ENCODE measurements around the gene RNF2. TPM values are rescaled to one million over a fixed set of nuclear protein-coding genes. Genes with fewer than 3 reads are reported as not detected.

RNF2 gene
- total and polyA plus RNA-seq, 2 experiments from 2014 or later = 18.2 to 19.6 TPM

DNA sequence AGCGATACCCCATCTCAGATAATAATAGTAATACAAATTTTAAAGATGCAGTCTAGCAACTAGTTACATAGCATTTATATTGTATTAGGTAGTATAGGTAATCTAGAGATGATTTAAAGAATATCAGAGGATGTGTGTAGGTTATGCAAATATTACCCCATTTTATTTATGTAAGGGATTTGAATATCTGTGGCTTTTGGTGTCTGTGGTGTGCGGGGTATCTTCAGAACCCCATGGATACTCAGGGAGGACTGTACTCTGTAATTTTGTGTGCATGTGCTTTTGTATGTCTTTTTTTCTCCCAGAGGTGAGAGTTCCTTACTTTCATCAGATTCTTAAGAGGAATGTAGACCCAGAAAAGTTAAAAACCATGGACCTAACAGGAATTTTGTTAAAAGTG lies 12.8 kb downstream of the RNF2 start:
- H4K20me1 ChIP-seq (ENCODE audit: insufficient read depth) = no peaks in the 10 kb centered on the region; the same call in 1 of the 2 replicates
- no peaks in the 10 kb centered on the region for H3K36me3 ChIP-seq (ENCODE audit: low read depth)
- no peak overlapping the region for H3K4me3 ChIP-seq
- no peak overlapping the region for H3K4me2 ChIP-seq (ENCODE audit: unreplicated experiment)
- H3K27ac ChIP-seq = no peak overlapping the region
- in situ Hi-C loops (cut with MboI) = no loop called here
- no peaks in the 10 kb centered on the region for H3K9me2 ChIP-seq (ENCODE audit: insufficient read depth)
- H3K9ac ChIP-seq = no peak overlapping the region
- peaks cover 100% of the 10 kb centered on the region for H3K79me2 ChIP-seq (ENCODE audit: insufficient read depth)
- DNase-seq = no peak
- H3F3A ChIP-seq (ENCODE audit: insufficient read depth) = peaks cover 5% of the 10 kb centered on the region; the same call in 1 of the 2 replicates
- peaks cover 10% of the 10 kb centered on the region for H3K4me1 ChIP-seq (ENCODE audit: insufficient read depth)
- 89 to 98% methylated on average over 2 of the region's 2 CpGs for WGBS, 2 experiments (ENCODE audit: low coverage in 1 of 2, low lambda C conversion rate in 2 of 2, missing lambda C conversion rate in 2 of 2)
- H3K27me3 ChIP-seq (replicated peaks; ENCODE audit: insufficient read depth) = no peaks in the 10 kb centered on the region
- TF ChIP-seq EZH2phosphoT487 (IDR thresholded peaks at IDR 0.05; ENCODE audit: insufficient read depth, low read depth) (no peak), EZH2 (IDR thresholded peaks at IDR 0.05; ENCODE audit: insufficient read depth, poor library complexity, severe bottlenecking) (no peak)
- H2AFZ ChIP-seq = no peak overlapping the region
- no peaks in the 10 kb centered on the region for H3K9me3 ChIP-seq (ENCODE audit: low read depth)

- no peak for TF ChIP-seq EZH2phosphoT487 (IDR thresholded peaks at IDR 0.05; ENCODE audit: insufficient read depth, low read depth)
- no peak for TF ChIP-seq EZH2 (IDR thresholded peaks at IDR 0.05; ENCODE audit: insufficient read depth, poor library complexity, severe bottlenecking)
- WGBS, 2 experiments (ENCODE audit: low coverage in 1 of 2, low lambda C conversion rate in 2 of 2, missing lambda C conversion rate in 2 of 2) = 80 to 87% methylated on average over 2 of the region's 2 CpGs
These were observed 13.5 kb downstream of the RNF2 start for GRCh38 chr1:185058876-185059275.

GRCh38 chr1:185059950-185060571 lies 14.7 kb downstream of the RNF2 start:
- Histone ChIP-seq H2AFZ (no peak overlapping the region), H3K9ac (no peak overlapping the region), H3K9me2 (ENCODE audit: insufficient read depth) (no peaks in the 10 kb centered on the region), H3K27me3 (replicated peaks; ENCODE audit: insufficient read depth) (no peaks in the 10 kb centered on the region), H3K36me3 (ENCODE audit: low read depth) (no peaks in the 10 kb centered on the region), H3K79me2 (ENCODE audit: insufficient read depth) (peaks cover 100% of the 10 kb centered on the region), H3K4me2 (ENCODE audit: unreplicated experiment) (no peak overlapping the region), H3K27ac (no peak overlapping the region), H3K4me3 (no peak overlapping the region), H4K20me1 (ENCODE audit: insufficient read depth) (no peaks in the 10 kb centered on the region; the same call in 1 of the 2 replicates), H3F3A (ENCODE audit: insufficient read depth) (peaks cover 5% of the 10 kb centered on the region; the same call in 1 of the 2 replicates), H3K9me3 (ENCODE audit: low read depth) (peaks cover 4% of the 10 kb centered on the region), H3K4me1 (ENCODE audit: insufficient read depth) (peaks cover 12% of the 10 kb centered on the region)
- in situ Hi-C loops (cut with MboI) = no loop called here
- DNase-seq = no peak
- 95 to 100% methylated on average over 2 of the region's 2 CpGs for WGBS, 2 experiments (ENCODE audit: low coverage in 1 of 2, low lambda C conversion rate in 2 of 2, missing lambda C conversion rate in 2 of 2)
- TF ChIP-seq EZH2phosphoT487 (IDR thresholded peaks at IDR 0.05; ENCODE audit: insufficient read depth, low read depth) = no peak
- no peak for TF ChIP-seq EZH2 (IDR thresholded peaks at IDR 0.05; ENCODE audit: insufficient read depth, poor library complexity, severe bottlenecking)

More at GRCh38 chr1:185058876-185059275, 13.5 kb downstream of the RNF2 start:
- Histone ChIP-seq H3K27me3 (replicated peaks; ENCODE audit: insufficient read depth) (no peaks in the 10 kb centered on the region), H3K9ac (no peak overlapping the region), H3K79me2 (ENCODE audit: insufficient read depth) (peaks cover 100% of the 10 kb centered on the region), H3K9me2 (ENCODE audit: insufficient read depth) (no peaks in the 10 kb centered on the region), H2AFZ (no peak overlapping the region), H3K36me3 (ENCODE audit: low read depth) (no peaks in the 10 kb centered on the region), H3K4me1 (ENCODE audit: insufficient read depth) (peaks cover 12% of the 10 kb centered on the region), H3K9me3 (ENCODE audit: low read depth) (no peaks in the 10 kb centered on the region), H3K4me3 (no peak overlapping the region), H3F3A (ENCODE audit: insufficient read depth) (peaks cover 5% of the 10 kb centered on the region; the same call in 1 of the 2 replicates), H3K4me2 (ENCODE audit: unreplicated experiment) (no peak overlapping the region), H4K20me1 (ENCODE audit: insufficient read depth) (no peaks in the 10 kb centered on the region; the same call in 1 of the 2 replicates), H3K27ac (no peak overlapping the region)
- DNase-seq = no peak
- in situ Hi-C loops (cut with MboI) = no loop called here

DNA sequence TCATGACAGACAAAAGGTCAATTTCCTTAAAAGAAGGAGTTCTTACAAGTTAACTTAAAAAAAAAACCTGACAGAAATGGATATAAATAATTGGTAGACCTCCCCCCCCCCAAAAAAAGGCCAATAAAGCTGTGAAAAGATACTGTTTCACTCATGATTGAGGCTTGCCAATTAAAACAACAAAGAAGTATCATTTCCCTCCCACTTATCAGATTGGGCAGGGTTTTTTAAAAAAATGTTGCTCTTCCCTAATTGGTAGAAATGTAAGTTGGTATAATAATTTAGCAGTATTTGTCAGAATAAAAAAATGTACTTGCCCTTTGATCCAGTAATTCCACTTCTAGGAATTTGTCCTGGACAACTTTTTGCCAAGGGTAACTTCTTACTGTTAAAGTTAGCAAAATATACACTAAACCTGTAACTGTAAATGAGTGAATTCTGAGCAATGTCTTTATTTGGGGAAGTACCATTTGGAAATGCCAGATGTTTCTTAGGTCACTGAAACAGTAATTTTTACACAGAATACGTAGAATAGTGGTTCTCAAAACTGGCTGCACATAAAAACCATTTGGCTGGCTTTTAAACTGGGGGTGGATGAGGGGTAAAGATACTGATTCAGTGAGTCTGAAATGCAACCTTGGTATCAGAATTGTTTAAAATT lies 17.5 kb downstream of the RNF2 start:
- Histone ChIP-seq H3K4me3 (no peak overlapping the region), H3K36me3 (ENCODE audit: low read depth) (no peaks in the 10 kb centered on the region), H3K27ac (no peak overlapping the region), H4K20me1 (ENCODE audit: insufficient read depth) (no peaks in the 10 kb centered on the region; the same call in 1 of the 2 replicates), H3K9ac (no peak overlapping the region), H2AFZ (no peak overlapping the region), H3F3A (ENCODE audit: insufficient read depth) (peaks cover 5% of the 10 kb centered on the region; the same call in 1 of the 2 replicates), H3K4me2 (ENCODE audit: unreplicated experiment) (peak overlapping the region; percentile 30), H3K9me2 (ENCODE audit: insufficient read depth) (no peaks in the 10 kb centered on the region), H3K9me3 (ENCODE audit: low read depth) (peaks cover 4% of the 10 kb centered on the region), H3K4me1 (ENCODE audit: insufficient read depth) (peaks cover 12% of the 10 kb centered on the region), H3K79me2 (ENCODE audit: insufficient read depth) (peaks cover 100% of the 10 kb centered on the region), H3K27me3 (replicated peaks; ENCODE audit: insufficient read depth) (no peaks in the 10 kb centered on the region)
- in situ Hi-C loops (cut with MboI) = no loop called here
- TF ChIP-seq EZH2phosphoT487 (IDR thresholded peaks at IDR 0.05; ENCODE audit: insufficient read depth, low read depth) (no peak), EZH2 (IDR thresholded peaks at IDR 0.05; ENCODE audit: insufficient read depth, poor library complexity, severe bottlenecking) (no peak)
- DNase-seq = peak; percentile 38
- 43 to 45% methylated on average over 1 of the region's 1 CpG for WGBS, 2 experiments (ENCODE audit: low coverage in 1 of 2, low lambda C conversion rate in 2 of 2, missing lambda C conversion rate in 2 of 2)
